A549 (cell line): Measurements from ENCODE around the gene GHR.

Experiments used
- BHLHE40 ChIP-seq: IDR thresholded peaks from 2 replicates; pipeline ENCODE4 v1.6.1; 2012; ENCODE audit warnings: low read depth, low read length, inconsistent platforms
- CHD2 ChIP-seq: fragments of 150-350 bp; IDR thresholded peaks from 2 replicates; pipeline ENCODE4 v1.6.1; 2014; ENCODE audit warnings: low read length; ENCODE audit not compliant: partially characterized antibody
- CTCF ChIP-seq: fragments of >200 bp; sonication (Bioruptor Twin); formaldehyde crosslinking; IDR thresholded peaks from 3 replicates; pipeline ENCODE4 v1.5.1; 2016
- EP300 ChIP-seq, 2 experiments: fragments of >200 bp; sonication (Bioruptor Twin); formaldehyde crosslinking; IDR thresholded peaks; 2 replicates in 1 of 2; 3 replicates in 1 of 2; pipeline ENCODE4 v1.6.1; 2016 to 2017
- HMGXB4 ChIP-seq: fragments of 250-450 bp; sonication (Bioruptor Pico); IDR thresholded peaks from 2 replicates; pipeline ENCODE4 v1.5.0; 2021; ENCODE audit warnings: mild to moderate bottlenecking, moderate library complexity, borderline replicate concordance
- MAFK ChIP-seq: fragments of 450-650 bp; IDR thresholded peaks from 2 replicates; pipeline ENCODE4 v1.6.1; 2014; ENCODE audit not compliant: partially characterized antibody
- MYC ChIP-seq: IDR thresholded peaks from 2 replicates; pipeline ENCODE4 v1.6.1; 2012; ENCODE audit warnings: mild to moderate bottlenecking, inconsistent platforms, low read length, improper control_type of control experiment, borderline replicate concordance
- POLR2A ChIP-seq: IDR thresholded peaks from 2 replicates; pipeline ENCODE4 v1.6.1; 2012; ENCODE audit warnings: mild to moderate bottlenecking, low read length
- RAD21 ChIP-seq, 2 experiments: fragments of >200 bp in 1 of 2; sonication (Bioruptor Twin) in 1 of 2; formaldehyde crosslinking in 1 of 2; IDR thresholded peaks in 1 of 2; conservative IDR thresholded peaks in 1 of 2; 2 replicates in 1 of 2; 3 replicates in 1 of 2; pipeline ENCODE4 v1.6.1; 2012 to 2018; ENCODE audit warnings: inconsistent platforms in 1 of 2
- RCOR1 ChIP-seq: fragments of 150-350 bp; IDR thresholded peaks from 2 replicates; pipeline ENCODE4 v1.6.1; 2014; ENCODE audit warnings: antibody characterized with exemption, low read length, low read depth
- REST ChIP-seq: fragments of 200-600 bp; sonication (generic); IDR thresholded peaks from 2 replicates; pipeline ENCODE4 v1.6.1; 2016; ENCODE audit warnings: antibody characterized with exemption, mild to moderate bottlenecking, moderate library complexity
- RFX5 ChIP-seq: fragments of 450-650 bp; IDR thresholded peaks from 2 replicates; pipeline ENCODE4 v1.7.1; 2014; ENCODE audit warnings: antibody characterized with exemption, mild to moderate bottlenecking, moderate library complexity
- RNF2 ChIP-seq: fragments of 200-600 bp; sonication (generic); IDR thresholded peaks from 2 replicates; pipeline ENCODE4 v1.6.1; 2016; ENCODE audit warnings: low read depth, mild to moderate bottlenecking, antibody characterized with exemption, moderate library complexity, borderline replicate concordance
- SREBF2 ChIP-seq: fragments of 450-650 bp; IDR thresholded peaks from 2 replicates; pipeline ENCODE4 v1.6.1; 2014; ENCODE audit warnings: mild to moderate bottlenecking, moderate library complexity

GRCh38 chr5:42572313-42572712 is 149.1 kb downstream of the GHR start:
- TF ChIP-seq CTCF (no peak), RNF2 (no peak), EP300 (IDR thresholded peaks at IDR 0.05) (no peak), REST (no peak), MAFK (no peak), POLR2A (no peak), MYC (no peak), RAD21 (conservative IDR thresholded peaks at IDR 0.05 in 1 of 2, IDR thresholded peaks at IDR 0.05 in 1 of 2) (no peak), BHLHE40 (no peak), HMGXB4 (CRISPR knock-in tag) (no peak), RFX5 (no peak), SREBF2 (no peak), RCOR1 (no peak), CHD2 (no peak)
